Activated B cell treated with CpG ODN at 0.5 μM for 24 hours (primary cell): Measurements from ENCODE around the gene IL36G. TPM values are rescaled to one million over a fixed set of nuclear protein-coding genes. Genes with fewer than 3 reads are reported as not detected.

Source experiments
- ATAC-seq: fragments of 200-7000 bp; cut with Tn5 transposase; one replicate; pipeline ENCODE4 v1.10.0; 2021; ENCODE audit warnings: low read depth, mild to moderate bottlenecking, moderate library complexity
- CTCF ChIA-PET: fragments of 350-600 bp; sonication (Branson Sonifier 250); formaldehyde crosslinking; loops from one replicate; lab custom pipeline; 2021; ENCODE audit warnings: antibody characterized with exemption; lab: Charles Lee
- POLR2A ChIA-PET: fragments of 350-600 bp; sonication (Branson Sonifier 250); formaldehyde crosslinking; loops from one replicate; lab custom pipeline; 2021; ENCODE audit warnings: antibody characterized with exemption; lab: Charles Lee
- DNase-seq: peaks from one replicate; pipeline ENCODE4 v3.0.0; 2022
- H3K27ac Mint-ChIP-seq: one replicate; pipeline ENCODE4 v1.8.0; 2020; ENCODE audit warnings: mixed read lengths
- H3K27me3 Mint-ChIP-seq: one replicate; pipeline ENCODE4 v1.8.0; 2021; ENCODE audit warnings: mixed read lengths
- H3K36me3 Mint-ChIP-seq: one replicate; pipeline ENCODE4 v1.8.0; 2021; ENCODE audit warnings: low read depth, mixed read lengths
- H3K4me1 Mint-ChIP-seq: one replicate; pipeline ENCODE4 v1.8.0; 2021; ENCODE audit warnings: mixed read lengths
- H3K4me3 Mint-ChIP-seq: one replicate; pipeline ENCODE4 v1.8.0; 2020; ENCODE audit warnings: mild to moderate bottlenecking, mixed read lengths
- H3K9me3 Mint-ChIP-seq: one replicate; pipeline ENCODE4 v1.8.0; 2020; ENCODE audit warnings: mixed read lengths
- CTCF ChIP-seq: fragments of 200-600 bp; IDR thresholded peaks from one replicate; pipeline ENCODE4 v1.8.0; 2022; ENCODE audit warnings: antibody characterized with exemption, mild to moderate bottlenecking
- intact Hi-C: fragments of 100-400 bp; cut with micrococcal nuclease; formaldehyde crosslinking; loops from one replicate; pipeline ENCODE4 v1.15.1; 2024
- total RNA-seq: library from RNA; stranded (reverse); gene quantifications from 2 replicates; pipeline ENCODE4 v1.2.3, GENCODE V29; 2022

IL36G gene
- total RNA-seq, 1 donor from 2014 or later, result not detected

GRCh38 chr2:113013336-113013661 lies 35.5 kb downstream of the IL36G start:
- no peaks in the 10 kb centered on the region for H3K36me3 Mint-ChIP-seq
- POLR2A ChIA-PET, result interaction anchor here (0.9 kb wide), 1 partner anchor 10 kb away, joined by 3 read pairs; no protein-coding TSS in a partner anchor
- no peak for TF ChIP-seq CTCF

GRCh38 chr2:113014067-113014466 lies 36.3 kb downstream of the IL36G start:
- H3K4me3 Mint-ChIP-seq, result no peak overlapping the region
- H3K4me1 Mint-ChIP-seq, result no peaks in the 10 kb centered on the region
- H3K9me3 Mint-ChIP-seq, result peaks cover 6% of the 10 kb centered on the region
- no peak overlapping the region for H3K27ac Mint-ChIP-seq
- intact Hi-C loops, result no loop called here
- H3K27me3 Mint-ChIP-seq, result peaks cover 35% of the 10 kb centered on the region
- POLR2A ChIA-PET, result no interaction called here
- H3K36me3 Mint-ChIP-seq, result no peaks in the 10 kb centered on the region
- no peak for TF ChIP-seq CTCF
- CTCF ChIA-PET, result no interaction called here
- ATAC-seq, result no peak
- no peak for DNase-seq

More at GRCh38 chr2:113013336-113013661, 35.5 kb downstream of the IL36G start:
- H3K4me3 Mint-ChIP-seq, result no peak overlapping the region
- no peak overlapping the region for H3K27ac Mint-ChIP-seq
- DNase-seq, result no peak
- peaks cover 28% of the 10 kb centered on the region for H3K27me3 Mint-ChIP-seq
- no peak for ATAC-seq
- intact Hi-C loops, result no loop called here
- H3K9me3 Mint-ChIP-seq, result no peaks in the 10 kb centered on the region
- H3K4me1 Mint-ChIP-seq, result no peaks in the 10 kb centered on the region
- CTCF ChIA-PET, result no interaction called here

GRCh38 chr2:113015042-113015441 lies 37.2 kb downstream of the IL36G start:
- Mint-ChIP-seq H3K27me3 (peaks cover 39% of the 10 kb centered on the region), H3K27ac (no peak overlapping the region), H3K4me1 (no peaks in the 10 kb centered on the region), H3K9me3 (peaks cover 6% of the 10 kb centered on the region), H3K36me3 (no peaks in the 10 kb centered on the region), H3K4me3 (no peak overlapping the region)
- CTCF ChIA-PET, result no interaction called here
- intact Hi-C loops, result no loop called here
- ATAC-seq (no peak), DNase-seq (no peak)
- no peak for TF ChIP-seq CTCF
- POLR2A ChIA-PET, result no interaction called here

- ATAC-seq, result no peak
- DNase-seq, result no peak
- ChIA-PET CTCF (no interaction called here), POLR2A (no interaction called here)
- Mint-ChIP-seq H3K4me3 (no peak overlapping the region), H3K27ac (no peak overlapping the region), H3K27me3 (peaks cover 37% of the 10 kb centered on the region), H3K9me3 (peaks cover 6% of the 10 kb centered on the region), H3K4me1 (no peaks in the 10 kb centered on the region), H3K36me3 (no peaks in the 10 kb centered on the region)
- intact Hi-C loops, result no loop called here
- TF ChIP-seq CTCF, result no peak
Measured at GRCh38 chr2:113015655-113016054, 37.8 kb downstream of the IL36G start.

GRCh38 chr2:113018509-113018908 lies 40.7 kb downstream of the IL36G start:
- ChIA-PET CTCF (no interaction called here), POLR2A (no interaction called here)
- ATAC-seq (no peak), DNase-seq (no peak)
- Mint-ChIP-seq H3K4me1 (no peaks in the 10 kb centered on the region), H3K27me3 (peaks cover 40% of the 10 kb centered on the region), H3K27ac (no peak overlapping the region), H3K36me3 (no peaks in the 10 kb centered on the region), H3K9me3 (peaks cover 6% of the 10 kb centered on the region), H3K4me3 (no peak overlapping the region)
- intact Hi-C loops, result no loop called here
- no peak for TF ChIP-seq CTCF
